Osteocyte (in vitro differentiated cells): ENCODE data around the gene RIPOR2. TPM values are rescaled to one million over a fixed set of nuclear protein-coding genes. Genes with fewer than 3 reads are reported as not detected.

Experiments
- DNase-seq: peaks from one replicate; pipeline ENCODE4 v3.0.0; 2021; ENCODE audit warnings: mixed read lengths; ENCODE audit not compliant: unreplicated experiment; ENCODE audit errors: extremely low spot score
- H3K27ac Mint-ChIP-seq: one replicate; pipeline ENCODE4 v1.8.0; 2021; ENCODE audit warnings: mild to moderate bottlenecking, mixed read lengths; ENCODE audit not compliant: unreplicated experiment
- H3K27me3 Mint-ChIP-seq: one replicate; pipeline ENCODE4 v1.8.0; 2021; ENCODE audit warnings: mixed read lengths; ENCODE audit not compliant: unreplicated experiment
- H3K36me3 Mint-ChIP-seq: one replicate; pipeline ENCODE4 v1.8.0; 2021; ENCODE audit warnings: mixed read lengths; ENCODE audit not compliant: unreplicated experiment
- H3K4me1 Mint-ChIP-seq: one replicate; pipeline ENCODE4 v1.8.0; 2021; ENCODE audit warnings: mixed read lengths; ENCODE audit not compliant: unreplicated experiment
- H3K4me3 Mint-ChIP-seq: one replicate; pipeline ENCODE4 v1.8.0; 2021; ENCODE audit warnings: mild to moderate bottlenecking, moderate library complexity, mixed read lengths; ENCODE audit not compliant: unreplicated experiment
- H3K9me3 Mint-ChIP-seq: one replicate; pipeline ENCODE4 v1.8.0; 2021; ENCODE audit warnings: mixed read lengths; ENCODE audit not compliant: unreplicated experiment
- CTCF ChIP-seq: fragments of 200-600 bp; sonication (generic); IDR thresholded peaks from 2 replicates; pipeline ENCODE4 v1.5.0; 2021; ENCODE audit warnings: antibody characterized with exemption, mild to moderate bottlenecking, moderate library complexity
- total RNA-seq: library from RNA; stranded (reverse); gene quantifications from 2 replicates; pipeline ENCODE4 v1.2.1, GENCODE V29; 2021

The RIPOR2 gene
- total RNA-seq, 1 donor from 2014 or later, result 6.3 TPM

- DNase-seq, result no peak
- no peaks in the 10 kb centered on the region for H3K9me3 Mint-ChIP-seq
- H3K27ac Mint-ChIP-seq, result no peak overlapping the region
- H3K36me3 Mint-ChIP-seq, result peaks cover 2% of the 10 kb centered on the region
- no peaks in the 10 kb centered on the region for H3K27me3 Mint-ChIP-seq
- no peak for TF ChIP-seq CTCF
- peaks cover 11% of the 10 kb centered on the region for H3K4me1 Mint-ChIP-seq
- H3K4me3 Mint-ChIP-seq, result no peak overlapping the region
Measured at GRCh38 chr6:24823185-24823584, 112.6 kb downstream of the RIPOR2 start.

GRCh38 chr6:24822696-24823095 lies 113.1 kb downstream of the RIPOR2 start:
- Mint-ChIP-seq H3K4me3 (no peak overlapping the region), H3K27me3 (no peaks in the 10 kb centered on the region), H3K4me1 (peaks cover 11% of the 10 kb centered on the region), H3K36me3 (peaks cover 2% of the 10 kb centered on the region), H3K27ac (no peak overlapping the region), H3K9me3 (no peaks in the 10 kb centered on the region)
- TF ChIP-seq CTCF, result no peak
- DNase-seq, result no peak

- Mint-ChIP-seq H3K36me3 (peaks cover 2% of the 10 kb centered on the region), H3K9me3 (no peaks in the 10 kb centered on the region), H3K4me3 (no peak overlapping the region), H3K27ac (no peak overlapping the region), H3K4me1 (peaks cover 9% of the 10 kb centered on the region), H3K27me3 (no peaks in the 10 kb centered on the region)
- no peak for TF ChIP-seq CTCF
- DNase-seq, result no peak
Measured at GRCh38 chr6:24821860-24822444, 113.8 kb downstream of the RIPOR2 start.

GRCh38 chr6:24818346-24818745 lies 117.4 kb downstream of the RIPOR2 start:
- no peak for DNase-seq
- Mint-ChIP-seq H3K4me3 (no peak overlapping the region), H3K27me3 (no peaks in the 10 kb centered on the region), H3K27ac (no peak overlapping the region), H3K36me3 (no peaks in the 10 kb centered on the region), H3K9me3 (no peaks in the 10 kb centered on the region), H3K4me1 (no peaks in the 10 kb centered on the region)
- TF ChIP-seq CTCF, result no peak

GRCh38 chr6:24809728-24810127 lies 126.0 kb downstream of the RIPOR2 start:
- H3K27ac Mint-ChIP-seq, result no peak overlapping the region
- H3K9me3 Mint-ChIP-seq, result no peaks in the 10 kb centered on the region
- no peak for DNase-seq
- TF ChIP-seq CTCF, result no peak
- H3K4me1 Mint-ChIP-seq, result peaks cover 7% of the 10 kb centered on the region
- H3K27me3 Mint-ChIP-seq, result no peaks in the 10 kb centered on the region
- H3K36me3 Mint-ChIP-seq, result no peaks in the 10 kb centered on the region
- no peak overlapping the region for H3K4me3 Mint-ChIP-seq
